ENCODE results near the gene RASSF8.

The RASSF8 gene

GRCh38 chr12:26001530-26001929, 43.0 kb downstream of the RASSF8 start:
- no peak for TF ChIP-seq CTCF (IDR thresholded peaks at IDR 0.05; ENCODE audit: extremely low read depth, insufficient read depth, missing control alignments)
- in situ Hi-C loops (cut with MboI; ENCODE audit: low pct_unique_long_range_greater_than_20kb, low sequenced_read_pairs, unreplicated experiment) = no loop called here
- no peak for DNase-seq (ENCODE audit: low spot score)

GRCh38 chr12:26003065-26003464, 44.6 kb downstream of the RASSF8 start:
- no peak for TF ChIP-seq CTCF (IDR thresholded peaks at IDR 0.05; ENCODE audit: extremely low read depth, insufficient read depth, missing control alignments)
- in situ Hi-C loops (cut with MboI; ENCODE audit: low pct_unique_long_range_greater_than_20kb, low sequenced_read_pairs, unreplicated experiment) = no loop called here
- no peak for DNase-seq (ENCODE audit: low spot score)

- no peak for TF ChIP-seq CTCF (IDR thresholded peaks at IDR 0.05; ENCODE audit: extremely low read depth, insufficient read depth, missing control alignments)
- no peak for DNase-seq (ENCODE audit: low spot score)
- in situ Hi-C loops (cut with MboI; ENCODE audit: low pct_unique_long_range_greater_than_20kb, low sequenced_read_pairs, unreplicated experiment) = no loop called here
These were observed 49.1 kb downstream of the RASSF8 start for GRCh38 chr12:26007566-26007965.

GRCh38 chr12:26009593-26009992, 51.1 kb downstream of the RASSF8 start:
- no peak for DNase-seq (ENCODE audit: low spot score)
- no peak for TF ChIP-seq CTCF (IDR thresholded peaks at IDR 0.05; ENCODE audit: extremely low read depth, insufficient read depth, missing control alignments)
- in situ Hi-C loops (cut with MboI; ENCODE audit: low pct_unique_long_range_greater_than_20kb, low sequenced_read_pairs, unreplicated experiment) = no loop called here

- in situ Hi-C loops (cut with MboI; ENCODE audit: low pct_unique_long_range_greater_than_20kb, low sequenced_read_pairs, unreplicated experiment) = no loop called here
- TF ChIP-seq CTCF (IDR thresholded peaks at IDR 0.05; ENCODE audit: extremely low read depth, insufficient read depth, missing control alignments) = no peak
- DNase-seq (ENCODE audit: low spot score) = no peak
These were observed 51.9 kb downstream of the RASSF8 start for GRCh38 chr12:26010293-26010821.

GRCh38 chr12:26011099-26011498, 52.6 kb downstream of the RASSF8 start:
- TF ChIP-seq CTCF (IDR thresholded peaks at IDR 0.05; ENCODE audit: extremely low read depth, insufficient read depth, missing control alignments) = no peak
- no peak for DNase-seq (ENCODE audit: low spot score)
- in situ Hi-C loops (cut with MboI; ENCODE audit: low pct_unique_long_range_greater_than_20kb, low sequenced_read_pairs, unreplicated experiment) = no loop called here

GRCh38 chr12:26014085-26014484, 55.6 kb downstream of the RASSF8 start:
- no peak for TF ChIP-seq CTCF (IDR thresholded peaks at IDR 0.05; ENCODE audit: extremely low read depth, insufficient read depth, missing control alignments)
- in situ Hi-C loops (cut with MboI; ENCODE audit: low pct_unique_long_range_greater_than_20kb, low sequenced_read_pairs, unreplicated experiment) = no loop called here

More at GRCh38 chr12:26014085-26014484, 55.6 kb downstream of the RASSF8 start:
- no peak for DNase-seq (ENCODE audit: low spot score)

Data from GM13977 (cell line).